SK-N-SH (cell line): ENCODE results near the gene PRKCA. TPM values are rescaled to one million over a fixed set of nuclear protein-coding genes. Genes with fewer than 3 reads are reported as not detected.

Experiments
- CTCF ChIA-PET: fragments of 300-600, 350-600 bp; formaldehyde crosslinking; extraction: SDS; loops from one replicate; lab custom pipeline; 2021; lab: Yijun Ruan, JAX
- POLR2A ChIA-PET: fragments of 350-600 bp; sonication (Branson Sonifier 250); formaldehyde crosslinking; extraction: SDS; loops from one replicate; lab custom pipeline; 2020; ENCODE audit warnings: antibody characterized with exemption, inconsistent platforms; lab: Yijun Ruan, JAX
- DNase-seq: peaks from one replicate; pipeline ENCODE4 v3.0.0; 2012
- H2AFZ ChIP-seq: fragments of 200-600 bp; sonication (generic); 2 replicates; pipeline ENCODE4 v1.8.1; 2016; ENCODE audit warnings: antibody characterized with exemption, mild to moderate bottlenecking, low read depth
- H3F3A ChIP-seq: fragments of 200-600 bp; sonication (generic); replicated peaks from 2 replicates; pipeline ENCODE3; 2016; ENCODE audit warnings: antibody characterized with exemption, mild to moderate bottlenecking; ENCODE audit not compliant: insufficient read depth
- H3K27ac ChIP-seq, 2 experiments: fragments of 200-500 bp in 1 of 2; fragments of 200-600 bp in 1 of 2; sonication (Bioruptor generic) in 1 of 2; sonication (generic), shearing (Covaris generic) in 1 of 2; 2 replicates each; pipeline versions ENCODE4 v1.5.1 to v1.6.1; 2014 to 2016; ENCODE audit warnings: low read depth in 2 of 2, inconsistent platforms in 1 of 2, low read length in 1 of 2, mild to moderate bottlenecking in 1 of 2, mixed read lengths in 1 of 2
- H3K27me3 ChIP-seq: fragments of 200-600 bp; sonication (generic), shearing (Covaris generic); 2 replicates; pipeline ENCODE4 v1.6.1; 2016; ENCODE audit warnings: mixed run types; ENCODE audit not compliant: insufficient read depth
- H3K36me3 ChIP-seq, 2 experiments: fragments of 200-500 bp in 1 of 2; fragments of 200-600 bp in 1 of 2; sonication (Bioruptor generic) in 1 of 2; sonication (generic) in 1 of 2; replicated peaks in 1 of 2; 2 replicates each; pipeline versions ENCODE3 to v1.5.1; 2014 to 2016; ENCODE audit warnings: low read length in 1 of 2, mild to moderate bottlenecking in 1 of 2; ENCODE audit not compliant: insufficient read depth in 2 of 2, control insufficient read depth in 1 of 2
- H3K4me1 ChIP-seq, 2 experiments: fragments of 200-500 bp in 1 of 2; fragments of 200-600 bp in 1 of 2; sonication (Bioruptor generic) in 1 of 2; sonication (generic), shearing (Covaris generic) in 1 of 2; 2 replicates each; pipeline versions ENCODE4 v1.5.1 to v1.6.1; 2014 to 2016; ENCODE audit warnings: low read depth in 1 of 2, low read length in 1 of 2, mixed run types in 1 of 2; ENCODE audit not compliant: insufficient read depth in 2 of 2, control insufficient read depth in 1 of 2
- H3K4me2 ChIP-seq: fragments of 200-600 bp; sonication (generic), shearing (Covaris generic); 2 replicates; pipeline ENCODE4 v1.6.1; 2017; ENCODE audit warnings: mixed run types
- H3K4me3 ChIP-seq, 2 experiments: fragments of 200-500 bp in 1 of 2; fragments of 200-600 bp in 1 of 2; sonication (Bioruptor generic) in 1 of 2; sonication (generic), shearing (Covaris generic) in 1 of 2; 2 replicates each; pipeline versions ENCODE4 v1.5.1 to v1.8.1; 2014 to 2016; ENCODE audit warnings: low read depth in 2 of 2, inconsistent platforms in 1 of 2, low read length in 1 of 2, mild to moderate bottlenecking in 1 of 2, mixed read lengths in 1 of 2, moderate library complexity in 1 of 2
- H3K79me2 ChIP-seq: fragments of 200-600 bp; sonication (generic); 2 replicates; pipeline ENCODE4 v1.8.1; 2017; ENCODE audit warnings: mild to moderate bottlenecking; ENCODE audit not compliant: insufficient read depth
- H3K9ac ChIP-seq: fragments of 200-600 bp; sonication (generic); 2 replicates; pipeline ENCODE4 v1.6.1; 2017; ENCODE audit warnings: mixed run types
- H3K9me2 ChIP-seq: fragments of 200-600 bp; sonication (generic); 2 replicates; pipeline ENCODE4 v1.6.1; 2017; ENCODE audit warnings: mixed run types
- H3K9me3 ChIP-seq: fragments of 200-600 bp; sonication (generic); 2 replicates; pipeline ENCODE4 v1.6.1; 2017; ENCODE audit warnings: mixed run types, mild to moderate bottlenecking, moderate library complexity
- H4K20me1 ChIP-seq: fragments of 200-600 bp; sonication (generic); 2 replicates; pipeline ENCODE4 v1.6.1; 2017; ENCODE audit warnings: mild to moderate bottlenecking, mixed run types; ENCODE audit not compliant: insufficient read depth
- CHD2 ChIP-seq: fragments of 150-350 bp; IDR thresholded peaks from 2 replicates; pipeline ENCODE4 v1.6.1; 2018; ENCODE audit warnings: low read length; ENCODE audit not compliant: partially characterized antibody
- ELF1 ChIP-seq: IDR thresholded peaks from 2 replicates; pipeline ENCODE4 v1.4.0; 2012
- EZH2phosphoT487 ChIP-seq: fragments of 200-600 bp; sonication (generic); IDR thresholded peaks from 2 replicates; pipeline ENCODE4 v1.6.1; 2017; ENCODE audit warnings: low read depth, mixed run types, mild to moderate bottlenecking, antibody characterized with exemption, moderate library complexity, borderline replicate concordance
- FOSL2 ChIP-seq: IDR thresholded peaks from 2 replicates; pipeline ENCODE4 v1.4.0; 2012; ENCODE audit warnings: low read depth, mild to moderate bottlenecking, moderate library complexity, borderline replicate concordance
- FOXJ3 ChIP-seq: sonication (generic); formaldehyde crosslinking; IDR thresholded peaks from 2 replicates; pipeline ENCODE4 v1.5.1; 2020; ENCODE audit warnings: mild to moderate bottlenecking, missing genetic modification reagents
- GABPA ChIP-seq: IDR thresholded peaks from 2 replicates; pipeline ENCODE4 v1.4.0; 2012; ENCODE audit warnings: low read depth, mild to moderate bottlenecking
- GATA2 ChIP-seq: sonication (generic); formaldehyde crosslinking; IDR thresholded peaks from 2 replicates; pipeline ENCODE4 v1.5.0; 2020; ENCODE audit warnings: mild to moderate bottlenecking, missing genetic modification reagents
- IRF3 ChIP-seq: fragments of 150-350 bp; IDR thresholded peaks from 2 replicates; pipeline ENCODE4 v1.6.1; 2016; ENCODE audit warnings: mild to moderate bottlenecking, low read depth, low read length
- JUND ChIP-seq: IDR thresholded peaks from 2 replicates; pipeline ENCODE4 v1.4.0; 2012
- MEF2A ChIP-seq: IDR thresholded peaks from 2 replicates; pipeline ENCODE4 v1.4.0; 2012; ENCODE audit warnings: low read depth, borderline replicate concordance
- MXI1 ChIP-seq: IDR thresholded peaks from 2 replicates; pipeline ENCODE4 v1.6.1; 2012; ENCODE audit warnings: mild to moderate bottlenecking, low read depth, low read length, improper control_type of control experiment
- NFIC ChIP-seq: IDR thresholded peaks from 2 replicates; pipeline ENCODE4 v1.4.0; 2012; ENCODE audit warnings: borderline replicate concordance
- NRF1 ChIP-seq: IDR thresholded peaks from 2 replicates; pipeline ENCODE4 v1.6.1; 2012; ENCODE audit warnings: low read depth, mild to moderate bottlenecking, low read length
- PBX3 ChIP-seq: IDR thresholded peaks from 2 replicates; pipeline ENCODE4; 2012
- RCOR1 ChIP-seq: fragments of 150-350 bp; IDR thresholded peaks from 2 replicates; pipeline ENCODE4 v1.6.1; 2017; ENCODE audit warnings: antibody characterized with exemption, low read length
- RFX5 ChIP-seq: IDR thresholded peaks from 2 replicates; pipeline ENCODE4 v1.6.1; 2012; ENCODE audit warnings: mild to moderate bottlenecking, improper control_type of control experiment, low read length
- RXRA ChIP-seq: IDR thresholded peaks from 2 replicates; pipeline ENCODE4 v1.4.0; 2012; ENCODE audit warnings: low read depth, mild to moderate bottlenecking, borderline replicate concordance
- SIN3A ChIP-seq: IDR thresholded peaks from 2 replicates; pipeline ENCODE4 v1.6.1; 2012; ENCODE audit warnings: low read depth, mild to moderate bottlenecking, low read length, moderate library complexity, borderline replicate concordance
- SMC3 ChIP-seq: IDR thresholded peaks from 2 replicates; pipeline ENCODE4 v1.6.1; 2012; ENCODE audit warnings: low read depth, low read length, improper control_type of control experiment
- TCF12 ChIP-seq: IDR thresholded peaks from 2 replicates; pipeline ENCODE4 v1.4.0; 2012
- ZBTB33 ChIP-seq: IDR thresholded peaks from 2 replicates; pipeline ENCODE4 v1.4.0; 2012; ENCODE audit warnings: low read depth, borderline replicate concordance
- WGBS: methylation state at CpG from one replicate; pipeline ENCODE4 v1.1.6; 2017; ENCODE audit warnings: low lambda C conversion rate; 5-methylcytosine and 5-hydroxymethylcytosine counted together
- polyA plus RNA-seq, 3 experiments: library from polyadenylated mRNA; depleted of rRNA; stranded (reverse); fragments of >200 nt; gene quantifications; 2 replicates each; pipeline ENCODE4 v1.2.3, GENCODE V29; 2012

PRKCA gene
- polyA plus RNA-seq, 1 of the 3 experiments (the other 2 are of a cell fraction) = 108 TPM

GRCh38 chr17:66465701-66466100, 163.3 kb downstream of the PRKCA start (continued):
- TF ChIP-seq ZBTB33 (no peak), JUND (no peak), MEF2A (no peak), GABPA (no peak), SIN3A (no peak), NFIC (no peak)

- no peak for DNase-seq
- 59% methylated on average over 11 of the region's 11 CpGs for WGBS
- Histone ChIP-seq H3K27ac (peak overlapping the region; percentile 77 to 92; a peak in 3 of 4 replicates), H3K9me3 (no peaks in the 10 kb centered on the region), H3K79me2 (peaks cover 95% of the 10 kb centered on the region), H3K4me1 (peaks cover 30 to 74% of the 10 kb centered on the region in 2 experiments), H3K9ac (peak overlapping the region; percentile 55), H3K4me3 (peak overlapping the region; percentile 13 to 30; a peak in 3 of 4 replicates), H3K36me3 (peaks cover 0 to 6% of the 10 kb centered on the region in 2 experiments), H3F3A (peaks cover 51% of the 10 kb centered on the region), H3K9me2 (no peaks in the 10 kb centered on the region), H3K4me2 (peak overlapping the region; percentile 66), H3K27me3 (no peaks in the 10 kb centered on the region), H4K20me1 (0 out of 2 replicates have a peak, but pooled peaks cover 3% of the 10 kb centered on the region), H2AFZ (no peak overlapping the region)
- POLR2A ChIA-PET = no interaction called here
- CTCF ChIA-PET = interaction anchor here (0.9 to 1.7 kb wide), 10 partner anchors 10 to 211 kb away, joined by 3 to 5 read pairs (median 3); no protein-coding TSS in a partner anchor
- no peak for TF ChIP-seq JUND
- TF ChIP-seq MXI1 = no peak
- TF ChIP-seq IRF3 = no peak
These were observed 163.8 kb downstream of the PRKCA start for GRCh38 chr17:66466106-66466820.

- no peaks in the 10 kb centered on the region for H3K9me3 ChIP-seq
- peak overlapping the region; percentile 77 to 92; a peak in 3 of 4 replicates for H3K27ac ChIP-seq
- no peak for DNase-seq
- no peaks in the 10 kb centered on the region for H3K27me3 ChIP-seq
- peaks cover 95% of the 10 kb centered on the region for H3K79me2 ChIP-seq
- H3K4me3 ChIP-seq = peak overlapping the region; percentile 13 to 30; a peak in 3 of 4 replicates
- no peaks in the 10 kb centered on the region for H3K9me2 ChIP-seq
- peak overlapping the region; percentile 55 for H3K9ac ChIP-seq
- CTCF ChIA-PET = interaction anchor here (0.9 to 1.5 kb wide), 5 partner anchors 10 to 207 kb away, joined by 3 to 6 read pairs (median 3); no protein-coding TSS in a partner anchor
- WGBS = 14% methylated on average over 7 of the region's 7 CpGs
- H3K4me2 ChIP-seq = peak overlapping the region; percentile 66
- POLR2A ChIA-PET = no interaction called here
- H3F3A ChIP-seq = peaks cover 49% of the 10 kb centered on the region
- peaks cover 0 to 3% of the 10 kb centered on the region in 2 experiments for H3K36me3 ChIP-seq
- H2AFZ ChIP-seq = no peak overlapping the region
- 0 out of 2 replicates have a peak, but pooled peaks cover 3% of the 10 kb centered on the region for H4K20me1 ChIP-seq
- peaks cover 30 to 69% of the 10 kb centered on the region in 2 experiments for H3K4me1 ChIP-seq
- TF ChIP-seq NRF1 (peak; percentile 72), PBX3 (peak; percentile 81), RFX5 (no peak), CHD2 (no peak), EZH2phosphoT487 (no peak), GATA2 (CRISPR knock-in tag) (no peak), RXRA (peak; percentile 66; the same call in 1 of the 2 replicates), RCOR1 (no peak), ELF1 (no peak), MEF2A (peak; percentile 68; the same call in 1 of the 2 replicates), SIN3A (peak; percentile 86; the same call in 1 of the 2 replicates), FOSL2 (peak; percentile 94), FOXJ3 (CRISPR knock-in tag) (no peak), NFIC (peak; percentile 82; the same call in 1 of the 2 replicates), TCF12 (peak; percentile 96), SMC3 (peak; percentile 11; the same call in 1 of the 2 replicates)
These were observed 164.5 kb downstream of the PRKCA start for GRCh38 chr17:66466840-66467367.
